Activated CD4-positive, alpha-beta T cell treated with anti-CD3 and anti-CD28 coated beads, Interleukin-2, amount 10 ng/mL, durations not matched to agents 7 days and 5 days (primary cell): ENCODE measurements around the gene NMUR1. TPM values are rescaled to one million over a fixed set of nuclear protein-coding genes. Genes with fewer than 3 reads are reported as not detected.
"Not testable (repeated sequence)": the region's sequence is repeated elsewhere in the genome, so short reads cannot be mapped to it uniquely, and the experiment has no call there.

Experiments used
- CTCF ChIA-PET: fragments of 350-600 bp; sonication (Branson Sonifier 250); formaldehyde crosslinking; loops from one replicate; lab custom pipeline; 2021; ENCODE audit warnings: antibody characterized with exemption; lab: Charles Lee
- POLR2A ChIA-PET: fragments of 350-600 bp; sonication (Branson Sonifier 250); formaldehyde crosslinking; loops from one replicate; lab custom pipeline; 2021; ENCODE audit warnings: antibody characterized with exemption; lab: Charles Lee
- DNase-seq: peaks from one replicate; pipeline ENCODE4 v3.0.0-alpha.2; 2020
- H3K27ac Mint-ChIP-seq: one replicate; pipeline ENCODE4 v1.8.0; 2021; ENCODE audit warnings: mild to moderate bottlenecking, moderate library complexity, mixed read lengths
- H3K27me3 Mint-ChIP-seq: one replicate; pipeline ENCODE4 v1.8.0; 2021; ENCODE audit warnings: mixed read lengths
- H3K36me3 Mint-ChIP-seq: one replicate; pipeline ENCODE4 v1.8.0; 2021; ENCODE audit warnings: low read depth, mixed read lengths
- H3K4me1 Mint-ChIP-seq: one replicate; pipeline ENCODE4 v1.8.0; 2021; ENCODE audit warnings: mixed read lengths
- H3K4me3 Mint-ChIP-seq: one replicate; pipeline ENCODE4 v1.8.0; 2021; ENCODE audit warnings: mild to moderate bottlenecking, moderate library complexity, mixed read lengths
- H3K9me3 Mint-ChIP-seq: one replicate; pipeline ENCODE4 v1.8.0; 2021; ENCODE audit warnings: mixed read lengths
- total RNA-seq, 2 experiments: library from RNA; stranded (reverse); gene quantifications; one replicate each; pipeline ENCODE4 v1.2.3, GENCODE V29; 2021

The NMUR1 gene, protein sequence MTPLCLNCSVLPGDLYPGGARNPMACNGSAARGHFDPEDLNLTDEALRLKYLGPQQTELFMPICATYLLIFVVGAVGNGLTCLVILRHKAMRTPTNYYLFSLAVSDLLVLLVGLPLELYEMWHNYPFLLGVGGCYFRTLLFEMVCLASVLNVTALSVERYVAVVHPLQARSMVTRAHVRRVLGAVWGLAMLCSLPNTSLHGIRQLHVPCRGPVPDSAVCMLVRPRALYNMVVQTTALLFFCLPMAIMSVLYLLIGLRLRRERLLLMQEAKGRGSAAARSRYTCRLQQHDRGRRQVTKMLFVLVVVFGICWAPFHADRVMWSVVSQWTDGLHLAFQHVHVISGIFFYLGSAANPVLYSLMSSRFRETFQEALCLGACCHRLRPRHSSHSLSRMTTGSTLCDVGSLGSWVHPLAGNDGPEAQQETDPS
- under 1 TPM; 0.47 to 0.60 TPM for total RNA-seq

DNA sequence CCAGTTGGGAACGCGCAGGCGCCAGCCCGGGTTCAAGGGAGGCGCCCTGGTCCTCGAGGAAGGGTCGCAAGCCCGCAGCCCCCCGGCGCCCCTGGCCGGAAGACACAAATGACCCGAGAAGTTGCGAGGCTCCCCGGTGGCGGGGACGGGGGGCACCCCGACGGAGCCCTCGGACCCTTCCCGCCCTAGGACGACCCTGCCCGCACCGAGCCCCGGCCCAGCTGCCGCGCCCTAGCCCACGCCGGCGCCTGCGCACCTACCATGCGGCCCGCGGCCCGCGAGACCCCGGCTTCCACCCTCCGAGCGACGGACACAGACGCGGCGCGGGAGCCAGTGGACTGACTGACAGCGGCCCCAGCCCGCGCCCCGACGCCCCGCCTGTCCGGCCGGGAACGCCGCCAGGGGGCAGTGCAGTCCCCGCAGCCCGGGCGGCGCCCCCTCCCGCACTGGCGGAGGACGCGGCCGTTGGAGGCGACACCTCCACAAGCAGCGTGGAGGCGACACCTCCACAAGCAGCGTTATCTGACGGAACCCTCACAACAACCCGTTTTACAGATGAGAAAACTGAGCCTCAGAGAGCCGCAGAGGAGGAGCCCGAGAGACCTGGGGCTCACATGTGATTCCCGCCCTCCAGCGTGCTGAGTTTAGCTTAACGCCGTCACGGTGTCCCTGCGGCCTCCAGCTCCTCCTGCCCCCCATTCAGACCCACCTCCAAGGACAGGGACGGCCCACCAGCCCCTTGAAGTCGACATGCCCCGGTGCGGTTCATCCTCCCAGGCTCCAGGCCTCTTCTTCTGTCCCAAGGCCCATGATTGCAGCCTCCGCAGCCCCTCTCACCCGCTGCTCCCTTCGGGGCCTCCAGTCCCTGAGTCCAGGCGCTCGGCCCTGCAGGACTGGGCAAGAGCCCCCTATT lies at the start of gene NMUR1:
TSS of gene NMUR1 (minus strand) at position 347 of the 913 bp plus-strand sequence. CDS start at position 263, 84 bp downstream.
- POLR2A ChIA-PET: no interaction called here
- H3K36me3 Mint-ChIP-seq: no peaks in the 10 kb centered on the region

DNA sequence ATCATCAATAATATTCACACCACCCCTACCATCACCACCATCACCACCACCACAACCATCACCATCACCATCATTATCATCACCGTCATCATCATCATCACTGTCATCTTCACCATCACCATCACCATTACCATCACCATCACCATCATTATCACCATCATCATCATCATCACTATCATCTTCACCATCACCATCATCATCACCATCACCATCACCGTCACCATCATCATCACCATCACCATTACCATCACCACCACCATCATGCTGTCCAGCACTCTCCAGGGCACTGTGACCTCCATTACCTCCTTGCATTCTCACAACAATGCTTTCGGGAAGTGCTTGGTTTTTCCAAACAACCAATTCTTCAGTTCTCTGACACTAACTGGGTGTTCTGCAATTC lies 49.3 kb upstream of the NMUR1 start:
- Mint-ChIP-seq H3K9me3 (no peaks in the 10 kb centered on the region), H3K27me3 (peaks cover 11% of the 10 kb centered on the region), H3K27ac (no peak overlapping the region), H3K4me1 (no peaks in the 10 kb centered on the region), H3K36me3 (no peaks in the 10 kb centered on the region), H3K4me3 (no peak overlapping the region)
- POLR2A ChIA-PET: no interaction called here
- CTCF ChIA-PET: no interaction called here
- no peak for DNase-seq

More for the DNA sequence above, at the start of gene NMUR1:
- CTCF ChIA-PET: interaction anchor here (0.6 to 2.4 kb wide), 12 partner anchors 9 to 228 kb away, joined by 3 to 13 read pairs (median 3); no protein-coding TSS in a partner anchor
- Mint-ChIP-seq H3K27ac (peak within 1 kb of the TSS; percentile 83), H3K27me3 (peaks cover 37% of the 10 kb centered on the region), H3K4me3 (peak within 1 kb of the TSS; percentile 27), H3K9me3 (no peaks in the 10 kb centered on the region), H3K4me1 (peaks cover 17% of the 10 kb centered on the region)
- peak; percentile 73 for DNase-seq

DNA sequence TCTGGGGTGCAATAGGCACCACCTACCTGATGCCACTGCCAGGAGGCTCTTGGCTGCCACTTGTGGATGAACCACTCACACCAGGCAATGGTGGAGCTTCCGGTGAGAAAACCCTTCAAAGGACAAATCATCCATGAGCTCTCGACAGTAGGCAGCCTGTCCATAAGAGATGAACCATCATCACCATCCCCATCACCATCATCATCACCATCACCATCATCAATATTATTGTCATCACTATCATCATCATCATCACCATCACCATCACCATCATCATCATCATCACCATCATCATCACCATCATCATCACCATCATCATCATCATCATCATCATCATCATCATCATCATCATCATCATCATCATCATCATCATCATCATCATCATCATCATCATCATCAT lies 48.4 kb upstream of the NMUR1 start:
- H3K27ac Mint-ChIP-seq, H3K4me1 Mint-ChIP-seq, DNase-seq, POLR2A ChIA-PET, H3K9me3 Mint-ChIP-seq, H3K4me3 Mint-ChIP-seq, H3K36me3 Mint-ChIP-seq: not testable (repeated sequence)
- peaks cover 11% of the 10 kb centered on the region for H3K27me3 Mint-ChIP-seq
- CTCF ChIA-PET: interaction anchor here (0.9 kb wide), 1 partner anchor 87 kb away, joined by 3 read pairs; no protein-coding TSS in a partner anchor

DNA sequence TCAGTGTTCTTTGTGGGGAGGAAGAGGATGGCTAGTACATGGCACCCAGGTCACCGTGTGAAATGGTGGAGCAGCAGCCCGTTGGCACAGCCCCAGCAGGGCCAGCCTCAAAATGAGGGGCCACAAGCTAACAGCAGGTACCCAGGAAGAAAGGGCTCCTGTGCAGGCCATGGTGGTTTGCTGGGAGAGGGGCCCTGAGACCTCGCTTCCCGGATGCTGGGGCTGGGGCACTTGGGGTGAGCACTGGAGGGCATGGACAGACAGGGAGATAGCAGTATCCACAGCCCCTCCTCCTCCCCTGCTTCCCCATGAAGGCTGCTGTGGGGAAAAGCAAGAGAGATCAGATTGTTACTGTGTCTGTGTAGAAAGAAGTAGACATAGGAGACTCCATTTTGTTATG lies 46.2 kb upstream of the NMUR1 start:
- H3K27me3 Mint-ChIP-seq: peaks cover 13% of the 10 kb centered on the region
- no peaks in the 10 kb centered on the region for H3K4me1 Mint-ChIP-seq
- no peak for DNase-seq
- POLR2A ChIA-PET: no interaction called here
- CTCF ChIA-PET: no interaction called here
- no peaks in the 10 kb centered on the region for H3K9me3 Mint-ChIP-seq
- no peaks in the 10 kb centered on the region for H3K36me3 Mint-ChIP-seq
- no peak overlapping the region for H3K4me3 Mint-ChIP-seq
- H3K27ac Mint-ChIP-seq: no peak overlapping the region

DNA sequence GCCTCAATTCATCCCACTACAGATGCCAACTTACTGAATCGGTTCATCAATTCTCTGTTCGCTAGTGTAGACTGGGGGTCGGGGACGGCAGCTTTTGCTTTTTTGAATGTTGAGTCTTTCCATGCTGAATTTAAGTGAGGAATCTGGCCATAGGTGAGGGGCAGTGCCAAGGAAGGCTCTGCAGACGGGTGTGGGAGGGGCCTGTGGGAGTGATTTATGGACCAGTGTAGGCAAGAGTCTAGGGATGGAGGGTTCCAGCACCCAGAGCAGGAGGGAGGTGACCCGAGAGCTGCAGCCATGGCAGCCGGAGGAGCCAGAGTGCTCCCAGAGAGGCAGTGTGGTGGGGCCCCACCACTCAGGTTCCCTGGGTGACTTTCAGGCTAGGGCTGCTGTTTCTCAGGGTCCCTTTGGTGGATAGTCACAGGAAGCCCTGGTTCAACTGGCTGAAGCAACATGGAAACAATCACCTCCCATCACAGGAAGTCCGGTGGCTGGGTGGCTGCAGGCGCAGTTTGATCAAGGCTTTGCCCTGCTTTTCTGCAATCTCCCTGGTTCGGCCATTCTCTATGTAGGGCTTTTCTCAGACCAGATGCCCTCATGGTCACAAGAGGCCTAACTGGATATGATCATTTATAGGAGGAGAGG lies 45.5 kb upstream of the NMUR1 start:
- ChIA-PET CTCF (interaction anchor here (1.3 kb wide), 1 partner anchor 9 kb away, joined by 3 read pairs; no protein-coding TSS in a partner anchor), POLR2A (no interaction called here)
- Mint-ChIP-seq H3K27me3 (peaks cover 8% of the 10 kb centered on the region), H3K4me1 (no peaks in the 10 kb centered on the region), H3K36me3 (no peaks in the 10 kb centered on the region), H3K4me3 (no peak overlapping the region), H3K9me3 (no peaks in the 10 kb centered on the region), H3K27ac (no peak overlapping the region)
- DNase-seq: no peak

DNA sequence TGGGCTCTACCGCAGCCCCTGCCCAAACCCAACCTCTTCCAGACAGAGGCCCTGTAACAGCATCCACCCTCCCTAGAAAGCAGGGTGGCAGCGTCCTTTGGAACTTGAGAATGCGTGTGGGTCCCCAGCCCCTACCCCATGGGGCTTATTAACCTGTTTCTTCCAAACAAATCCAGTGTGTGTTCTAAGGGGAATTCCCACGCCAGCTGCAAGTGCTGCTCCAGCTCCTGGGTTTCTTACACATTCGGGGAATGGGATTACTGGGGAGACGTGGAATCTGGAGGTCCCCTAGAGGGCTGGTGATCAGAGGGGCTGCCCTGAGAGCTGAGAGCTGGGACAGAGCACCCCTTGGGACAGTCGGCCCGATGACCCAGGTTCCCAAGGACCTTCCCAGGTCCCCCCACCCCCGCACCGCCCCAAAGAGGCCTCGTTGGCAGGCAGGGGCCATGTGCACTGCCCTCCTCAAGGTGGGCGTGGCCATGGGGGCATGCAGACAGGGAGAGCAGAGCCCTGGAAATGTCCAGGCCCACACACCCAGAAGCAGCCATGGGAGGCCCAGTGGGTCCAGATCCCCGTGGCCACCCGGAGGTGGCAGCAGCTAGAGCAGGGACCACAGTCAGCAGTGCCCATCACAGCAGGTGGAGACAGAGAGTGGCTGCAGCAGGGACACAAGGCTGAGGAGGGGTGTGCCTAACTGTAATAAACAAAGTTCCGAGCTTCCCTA lies 43.6 kb upstream of the NMUR1 start:
- Mint-ChIP-seq H3K4me3 (no peak overlapping the region), H3K4me1 (no peaks in the 10 kb centered on the region), H3K9me3 (no peaks in the 10 kb centered on the region), H3K27me3 (peaks cover 2% of the 10 kb centered on the region), H3K27ac (no peak overlapping the region), H3K36me3 (no peaks in the 10 kb centered on the region)
- no peak for DNase-seq
- ChIA-PET CTCF (interaction anchor here (0.6 kb wide), 1 partner anchor 104 kb away, joined by 4 read pairs; no protein-coding TSS in a partner anchor), POLR2A (no interaction called here)

DNA sequence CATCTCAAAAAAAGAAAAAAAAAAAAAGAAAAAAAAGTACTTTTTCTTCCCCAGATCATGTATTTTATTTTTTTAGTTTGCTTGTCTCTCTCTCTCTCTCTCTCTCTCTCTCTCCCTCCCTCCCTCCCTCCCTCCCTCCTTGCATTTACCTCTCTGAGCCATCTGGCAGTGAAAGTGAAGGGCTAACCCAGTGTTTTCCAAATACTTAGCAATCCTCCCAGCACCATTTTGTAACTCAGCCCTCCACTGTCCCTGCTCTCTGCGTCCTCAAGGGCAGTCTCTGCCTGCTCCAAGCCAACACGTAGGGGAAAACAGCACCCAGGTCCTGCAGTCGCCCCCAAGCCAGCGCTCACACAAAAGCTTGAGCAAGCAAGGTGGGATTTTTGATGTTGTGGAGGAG lies 42.9 kb upstream of the NMUR1 start:
- CTCF ChIA-PET: interaction anchor here (0.6 kb wide), 1 partner anchor 105 kb away, joined by 4 read pairs; no protein-coding TSS in a partner anchor
- H3K9me3 Mint-ChIP-seq: no peaks in the 10 kb centered on the region

DNA sequence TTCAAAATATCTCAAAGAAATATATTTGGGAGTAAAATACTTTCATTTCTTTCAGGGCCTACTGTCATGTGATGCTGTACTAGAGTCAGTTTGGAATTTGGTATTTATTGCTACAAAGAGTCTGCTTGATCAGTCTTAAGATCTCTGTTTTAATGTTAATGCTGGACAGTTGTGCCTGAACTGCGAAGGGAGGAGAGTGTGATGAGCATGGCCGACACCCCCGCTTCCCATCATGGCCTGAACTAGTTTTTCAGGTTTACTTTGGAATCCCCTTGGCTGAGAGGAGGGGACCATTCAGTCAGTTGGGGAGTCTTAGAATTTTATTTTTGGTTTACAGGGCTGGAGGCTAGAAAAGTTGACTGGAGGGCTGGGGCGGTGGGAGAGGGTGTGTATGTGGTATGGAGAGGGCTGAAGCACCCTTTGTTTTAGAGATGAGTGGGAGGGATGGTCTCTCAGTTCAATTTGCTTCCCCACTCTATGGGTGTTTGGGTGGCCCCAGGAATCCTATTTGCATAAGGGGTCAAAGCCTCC lies 41.5 kb upstream of the NMUR1 start:
- H3K36me3 Mint-ChIP-seq: no peaks in the 10 kb centered on the region
- peaks cover 2% of the 10 kb centered on the region for H3K27me3 Mint-ChIP-seq
- POLR2A ChIA-PET: interaction anchor here (0.6 kb wide), 1 partner anchor 13 kb away, joined by 3 read pairs; no protein-coding TSS in a partner anchor
- no peak overlapping the region for H3K4me3 Mint-ChIP-seq
- CTCF ChIA-PET: interaction anchor here (1.0 kb wide), 1 partner anchor 30 kb away, joined by 3 read pairs; no protein-coding TSS in a partner anchor
- H3K27ac Mint-ChIP-seq: no peak overlapping the region
- DNase-seq: no peak
- peaks cover 5% of the 10 kb centered on the region for H3K4me1 Mint-ChIP-seq
- H3K9me3 Mint-ChIP-seq: no peaks in the 10 kb centered on the region

More for the DNA sequence above, 42.9 kb upstream of the NMUR1 start:
- Mint-ChIP-seq H3K4me1 (peaks cover 5% of the 10 kb centered on the region), H3K36me3 (no peaks in the 10 kb centered on the region), H3K27ac (no peak overlapping the region), H3K27me3 (peaks cover 2% of the 10 kb centered on the region), H3K4me3 (no peak overlapping the region)
- POLR2A ChIA-PET: no interaction called here
- no peak for DNase-seq

DNA sequence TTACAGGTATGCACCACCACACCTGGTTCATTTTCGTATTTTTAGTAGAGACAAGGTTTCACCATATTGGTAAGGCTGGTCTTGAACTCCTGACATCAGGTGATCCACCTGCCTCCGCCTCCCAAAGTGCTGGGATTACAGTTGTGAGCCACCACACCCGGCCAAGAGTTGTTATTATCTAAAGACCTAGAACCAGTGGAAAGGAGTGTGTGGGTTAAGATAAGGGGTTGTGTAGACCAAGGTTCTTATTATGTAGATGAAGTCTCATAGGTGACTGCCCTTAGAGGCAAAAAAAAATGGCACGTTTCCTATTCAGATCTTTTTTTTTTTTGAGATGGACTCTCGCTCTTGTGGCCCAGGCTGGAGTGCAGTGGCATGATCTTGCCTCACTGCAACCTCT lies 40.7 kb upstream of the NMUR1 start:
- H3K4me1 Mint-ChIP-seq, H3K4me3 Mint-ChIP-seq, CTCF ChIA-PET, H3K36me3 Mint-ChIP-seq, H3K27me3 Mint-ChIP-seq, H3K27ac Mint-ChIP-seq, POLR2A ChIA-PET, DNase-seq, H3K9me3 Mint-ChIP-seq: not testable (repeated sequence)

DNA sequence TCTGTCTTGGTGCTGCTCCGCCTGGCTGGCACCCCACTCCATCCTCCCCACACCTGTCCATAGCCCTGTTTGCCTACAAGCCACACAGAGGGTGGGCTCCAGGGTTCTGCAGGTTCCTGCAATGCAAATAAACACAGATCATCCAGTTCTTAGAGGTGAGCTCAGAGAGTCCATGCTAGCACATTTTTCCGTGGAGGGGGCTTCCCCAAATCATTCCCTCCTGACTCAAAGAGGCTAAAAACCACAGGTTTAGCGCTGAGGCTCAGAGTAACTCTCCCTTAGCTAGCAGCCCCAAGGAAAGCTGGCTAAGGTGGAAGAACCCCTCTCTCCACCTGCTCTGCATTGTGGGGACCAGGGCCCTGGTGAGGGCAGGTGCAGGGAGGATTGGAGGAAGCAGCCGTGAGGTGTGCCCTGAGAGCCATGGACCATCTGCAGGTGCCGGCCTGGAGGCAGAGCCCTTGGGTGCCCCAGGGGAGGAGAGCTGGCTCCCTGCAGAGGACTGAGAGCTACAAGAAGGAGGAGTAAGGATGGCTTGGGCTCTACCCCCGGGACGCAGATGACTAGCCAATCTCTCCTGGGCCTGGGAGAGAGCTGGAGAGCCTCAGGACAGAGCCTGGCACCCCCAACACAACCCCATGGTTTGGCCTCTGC lies 38.7 kb upstream of the NMUR1 start:
- Mint-ChIP-seq H3K4me1 (peaks cover 5% of the 10 kb centered on the region), H3K9me3 (no peaks in the 10 kb centered on the region), H3K4me3 (no peak overlapping the region), H3K27me3 (peaks cover 2% of the 10 kb centered on the region), H3K36me3 (no peaks in the 10 kb centered on the region), H3K27ac (no peak overlapping the region)
- CTCF ChIA-PET: interaction anchor here (0.6 to 1.4 kb wide), 4 partner anchors 11 to 148 kb away, joined by 3 to 6 read pairs (median 3); no protein-coding TSS in a partner anchor
- DNase-seq: no peak
- POLR2A ChIA-PET: no interaction called here

DNA sequence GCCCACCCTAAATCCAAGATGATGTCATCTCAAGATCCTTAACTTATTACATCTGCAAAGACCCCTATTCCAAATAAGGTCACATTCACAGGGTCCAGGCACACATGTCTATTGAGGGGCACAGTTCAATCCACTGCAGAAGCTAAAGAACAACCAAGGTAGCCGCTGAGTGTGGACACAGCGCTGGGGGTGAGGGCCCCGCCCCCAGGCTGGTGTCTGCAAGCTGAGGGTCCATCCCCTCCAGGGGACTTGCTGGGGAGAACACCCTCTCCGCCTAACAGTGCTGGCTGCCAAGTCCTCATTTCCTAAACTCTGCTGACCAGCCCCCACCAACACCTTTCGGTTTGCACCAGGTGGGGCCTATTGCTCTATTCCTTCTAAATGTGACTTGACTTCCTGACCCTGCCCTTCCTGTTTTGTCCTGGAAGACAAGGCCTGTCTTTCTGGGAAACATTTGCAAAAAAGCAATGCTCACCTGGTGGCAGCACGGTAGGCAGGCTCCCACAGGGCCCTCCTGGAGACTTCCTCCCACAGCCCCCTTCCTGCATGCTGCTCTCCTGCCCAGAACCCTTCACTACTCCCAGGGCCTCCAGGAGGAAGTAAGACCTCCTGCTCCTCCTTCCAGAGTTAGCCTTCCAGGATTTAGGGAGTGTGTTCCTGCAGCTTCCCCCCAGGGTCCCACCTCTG lies 38.0 kb upstream of the NMUR1 start:
- CTCF ChIA-PET: interaction anchor here (0.6 to 1.4 kb wide), 5 partner anchors 10 to 148 kb away, joined by 3 to 6 read pairs (median 3); no protein-coding TSS in a partner anchor

More for the DNA sequence above, 38.0 kb upstream of the NMUR1 start:
- H3K27ac Mint-ChIP-seq: no peak overlapping the region
- POLR2A ChIA-PET: no interaction called here
- H3K4me3 Mint-ChIP-seq: no peak overlapping the region
- peaks cover 5% of the 10 kb centered on the region for H3K4me1 Mint-ChIP-seq
- DNase-seq: no peak
- no peaks in the 10 kb centered on the region for H3K36me3 Mint-ChIP-seq
- H3K27me3 Mint-ChIP-seq: peaks cover 2% of the 10 kb centered on the region
- H3K9me3 Mint-ChIP-seq: no peaks in the 10 kb centered on the region
